ENCODE data around the gene SLC38A10. TPM values are rescaled to one million over a fixed set of nuclear protein-coding genes. Genes with fewer than 3 reads are reported as not detected.

Gene SLC38A10
- polyA plus RNA-seq, 1 donor from 2014 or later: 37.4 TPM

GRCh38 chr17:81323411-81323868 is 28.3 kb upstream of the SLC38A10 start (continued):
- TF ChIP-seq CTCF (IDR thresholded peaks at IDR 0.05; ENCODE audit: poor library complexity, severe bottlenecking): no peak
- no peak for TF ChIP-seq EZH2 (IDR thresholded peaks at IDR 0.05; ENCODE audit: borderline replicate concordance, insufficient read depth, low read length, poor library complexity, severe bottlenecking)

- H3K4me2 ChIP-seq (ENCODE audit: low read length): no peak overlapping the region
- H3K36me3 ChIP-seq (ENCODE audit: insufficient read depth, low read length): no peaks in the 10 kb centered on the region
- H3K79me2 ChIP-seq (replicated peaks; ENCODE audit: insufficient read depth, low read length): no peaks in the 10 kb centered on the region
- no peak overlapping the region for H2AFZ ChIP-seq (ENCODE audit: low read depth, low read length)
- no peak overlapping the region for H3K4me3 ChIP-seq (ENCODE audit: low read length)
- H3F3A ChIP-seq (ENCODE audit: insufficient read depth, low read length, poor library complexity, severe bottlenecking): no peaks in the 10 kb centered on the region
- H3K9ac ChIP-seq (ENCODE audit: low read length): no peak overlapping the region
- no peak overlapping the region for H3K27ac ChIP-seq (ENCODE audit: low read length)
- H4K20me1 ChIP-seq (ENCODE audit: insufficient read depth): no peaks in the 10 kb centered on the region
- no peaks in the 10 kb centered on the region for H3K9me2 ChIP-seq (ENCODE audit: insufficient read depth, low read length)
- H3K9me3 ChIP-seq (ENCODE audit: low read length): no peaks in the 10 kb centered on the region
- H3K27me3 ChIP-seq (ENCODE audit: insufficient read depth, low read depth, low read length): no peaks in the 10 kb centered on the region
- TF ChIP-seq EZH2 (IDR thresholded peaks at IDR 0.05; ENCODE audit: borderline replicate concordance, insufficient read depth, low read length, poor library complexity, severe bottlenecking): no peak
- no peak for TF ChIP-seq EP300 (conservative IDR thresholded peaks at IDR 0.05; ENCODE audit: poor library complexity, severe bottlenecking)
- no peak for TF ChIP-seq RAD21 (conservative IDR thresholded peaks at IDR 0.05)
- TF ChIP-seq SMC3 (conservative IDR thresholded peaks at IDR 0.05; ENCODE audit: poor library complexity): no peak
- no peak for TF ChIP-seq TAF1 (IDR thresholded peaks at IDR 0.05; ENCODE audit: low read depth)
- no peak for TF ChIP-seq REST (IDR thresholded peaks at IDR 0.05; ENCODE audit: borderline replicate concordance)
- TF ChIP-seq MXI1 (conservative IDR thresholded peaks at IDR 0.05; ENCODE audit: poor library complexity, severe bottlenecking): no peak
- no peak for TF ChIP-seq POLR2AphosphoS5 (IDR thresholded peaks at IDR 0.05)
- TF ChIP-seq CTCF (IDR thresholded peaks at IDR 0.05; ENCODE audit: poor library complexity, severe bottlenecking): no peak
Measured at GRCh38 chr17:81323083-81323369, 27.9 kb upstream of the SLC38A10 start.
